ENCODE measurements around the gene NDUFS8.
"Not testable (repeated sequence)": the region's sequence is repeated elsewhere in the genome, so short reads cannot be mapped to it uniquely, and the experiment has no call there.

The NDUFS8 gene

DNA sequence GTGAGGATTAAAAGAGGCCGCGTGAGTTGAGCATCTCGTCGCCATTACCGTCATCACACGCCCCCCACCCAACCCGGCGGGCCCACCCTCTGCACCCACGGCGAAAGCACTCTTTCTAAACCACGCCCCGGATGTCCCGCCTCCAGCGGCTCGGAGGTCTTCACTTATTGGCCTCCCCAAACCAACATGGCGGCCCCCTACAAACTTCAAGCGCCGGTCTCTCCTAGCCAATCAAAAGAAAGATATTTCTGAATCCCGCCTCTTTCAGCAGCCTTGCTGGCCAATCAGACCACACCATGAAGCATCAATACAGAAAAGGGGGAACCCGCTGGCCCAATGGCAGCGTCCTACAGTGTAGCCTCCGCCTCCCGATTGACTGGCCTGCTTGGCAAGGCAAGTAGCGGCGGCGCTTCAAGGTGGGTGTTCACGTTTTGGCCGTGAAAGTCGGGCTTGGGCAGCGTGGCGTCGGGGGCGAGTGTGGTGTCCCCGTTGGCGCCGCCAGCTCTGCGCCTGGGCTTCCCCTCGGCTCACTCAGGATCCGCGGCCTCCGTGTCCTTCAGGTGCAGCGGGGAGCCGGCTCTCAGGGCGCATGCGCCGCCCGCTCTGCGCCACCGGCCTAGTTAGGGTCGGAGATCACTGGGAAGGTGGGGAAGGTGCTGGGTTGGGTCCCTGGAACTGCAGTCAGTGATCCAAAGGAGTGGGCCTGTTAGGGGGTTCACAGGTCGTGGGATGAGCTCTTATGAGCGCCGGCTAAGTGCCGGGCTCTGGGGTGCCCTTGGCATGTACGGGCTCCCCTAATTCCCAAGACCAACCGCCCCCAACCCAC lies at the start of gene NDUFS8:
TSS of gene NDUFS8 (plus strand) at position 364 of the 826 bp plus-strand sequence. CDS start 1,471 bp downstream, outside the sequence.
- peak; percentile 99 for DNase-seq

DNA sequence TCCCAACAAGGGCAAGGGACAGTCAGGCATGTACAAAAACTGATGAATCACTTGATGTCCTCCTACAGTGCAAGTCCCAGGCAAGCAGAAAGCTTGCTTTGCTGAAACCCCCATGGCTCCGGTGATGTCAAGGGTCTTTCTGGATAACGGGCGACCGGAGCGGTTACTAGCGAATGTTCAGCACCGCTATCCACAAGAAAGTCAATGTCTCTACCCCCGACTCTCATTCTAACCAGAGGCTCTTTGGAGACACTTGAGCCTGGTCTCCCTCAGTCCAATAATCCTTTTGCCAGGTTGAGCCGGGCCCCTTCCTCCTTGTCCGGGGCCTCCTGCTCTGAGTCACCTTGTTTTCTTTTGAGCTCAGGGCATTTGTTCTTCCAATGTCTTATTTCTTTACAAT lies 49.3 kb upstream of the NDUFS8 start:
- not testable (repeated sequence) for DNase-seq

DNA sequence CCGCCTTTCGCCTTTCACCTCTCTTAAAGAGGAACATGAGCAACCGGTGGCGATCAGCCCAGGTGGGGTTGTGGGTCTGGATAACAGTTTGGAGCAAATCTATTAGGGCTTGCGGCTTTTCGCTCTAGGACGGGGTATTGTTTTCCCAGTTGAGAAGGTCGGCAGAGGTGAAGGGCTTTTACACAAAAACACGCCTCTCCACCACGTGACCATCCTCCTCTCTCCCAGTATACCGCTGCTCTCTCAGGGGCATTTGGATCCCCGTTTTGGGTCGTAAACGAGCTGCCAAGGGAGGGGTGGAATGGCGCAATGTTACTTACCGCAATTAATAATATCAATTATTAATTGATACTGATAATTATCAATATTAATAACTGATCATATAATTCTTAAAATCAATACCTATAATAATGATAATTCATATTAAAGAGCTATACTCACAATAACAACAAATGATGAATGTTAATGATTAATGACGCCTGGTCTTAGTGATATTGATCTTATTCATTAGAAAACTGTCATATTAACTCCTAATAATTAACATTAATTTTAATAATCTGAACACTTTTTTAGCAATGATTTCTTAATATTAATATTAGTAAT lies 48.1 kb upstream of the NDUFS8 start:
- DNase-seq = not testable (repeated sequence)

DNA sequence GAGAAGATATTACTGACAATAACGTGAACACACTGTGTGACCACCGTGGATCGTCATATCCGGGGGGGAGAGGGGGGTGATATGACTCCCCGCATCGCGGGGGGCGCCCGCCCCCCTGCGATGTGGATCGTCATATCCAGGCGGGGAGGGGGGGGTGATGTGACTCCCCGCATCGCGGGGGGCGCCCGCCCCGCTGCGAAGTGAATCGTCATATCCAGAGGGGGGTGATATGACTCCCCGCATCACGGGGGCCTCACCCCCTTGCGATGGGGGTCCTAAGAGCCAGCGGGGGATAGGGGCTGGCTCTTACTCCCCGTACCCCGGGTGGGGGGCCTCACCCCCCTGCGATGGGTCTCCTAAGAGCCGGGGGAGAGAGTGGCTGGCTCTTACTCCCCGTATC lies 46.5 kb upstream of the NDUFS8 start:
- no peak for DNase-seq

DNA sequence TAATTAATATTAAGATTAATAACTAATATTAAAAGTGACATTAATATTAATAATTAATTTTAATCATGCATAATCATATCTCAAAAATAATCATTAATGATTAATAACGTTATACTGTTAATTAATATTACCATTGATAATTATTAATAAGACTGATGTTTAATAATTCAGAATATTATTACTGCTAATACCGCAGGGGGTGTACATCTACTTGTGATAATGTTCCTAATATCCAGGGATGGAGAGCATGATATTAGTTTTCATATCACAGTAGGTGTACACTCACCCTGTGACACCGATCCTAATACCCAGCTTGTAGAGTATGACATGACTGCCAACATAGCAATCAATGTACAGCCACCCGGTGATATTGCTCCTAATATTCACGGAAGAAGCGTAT lies 45.2 kb upstream of the NDUFS8 start:
- not testable (repeated sequence) for DNase-seq

DNA sequence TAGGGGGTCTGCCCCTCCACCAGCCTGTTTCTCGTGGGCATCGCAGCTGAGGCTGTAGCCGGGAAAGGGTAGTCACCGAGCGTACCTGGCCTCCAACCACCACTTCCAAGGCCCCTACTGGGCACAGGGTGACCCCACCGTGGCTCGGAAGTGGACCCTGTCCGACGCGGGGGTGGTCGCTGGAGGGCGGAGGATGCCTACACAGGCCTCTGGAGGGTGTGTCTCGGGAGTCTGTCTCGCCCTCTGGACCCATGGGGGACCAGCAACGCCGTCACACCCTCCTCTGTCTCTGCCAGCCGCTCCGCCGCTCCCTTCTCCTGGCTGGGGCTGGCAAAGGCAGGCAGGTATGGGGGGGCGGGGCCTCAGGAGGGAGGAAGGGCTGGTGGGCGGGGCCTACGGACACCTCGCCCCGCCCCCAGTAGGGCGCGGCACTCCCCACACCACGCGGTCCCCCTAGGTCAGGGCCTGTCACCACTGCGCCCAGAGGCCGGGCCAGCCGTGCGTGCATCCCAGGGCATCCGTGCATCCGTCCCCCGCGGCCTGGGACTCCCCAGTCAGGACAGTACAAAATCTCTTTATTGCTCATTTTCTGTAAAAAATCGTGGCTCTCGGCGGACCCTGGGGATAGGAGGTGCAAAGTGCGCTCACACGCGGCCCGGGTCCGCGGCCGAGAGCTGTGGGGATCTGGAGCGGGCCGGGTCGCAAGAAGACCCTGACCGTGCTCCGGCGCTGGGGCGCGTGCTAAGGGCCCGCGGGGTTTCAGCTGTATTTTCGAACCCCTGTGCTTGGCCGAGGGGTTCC lies 39.7 kb upstream of the NDUFS8 start:
- not testable (repeated sequence) for DNase-seq

DNA sequence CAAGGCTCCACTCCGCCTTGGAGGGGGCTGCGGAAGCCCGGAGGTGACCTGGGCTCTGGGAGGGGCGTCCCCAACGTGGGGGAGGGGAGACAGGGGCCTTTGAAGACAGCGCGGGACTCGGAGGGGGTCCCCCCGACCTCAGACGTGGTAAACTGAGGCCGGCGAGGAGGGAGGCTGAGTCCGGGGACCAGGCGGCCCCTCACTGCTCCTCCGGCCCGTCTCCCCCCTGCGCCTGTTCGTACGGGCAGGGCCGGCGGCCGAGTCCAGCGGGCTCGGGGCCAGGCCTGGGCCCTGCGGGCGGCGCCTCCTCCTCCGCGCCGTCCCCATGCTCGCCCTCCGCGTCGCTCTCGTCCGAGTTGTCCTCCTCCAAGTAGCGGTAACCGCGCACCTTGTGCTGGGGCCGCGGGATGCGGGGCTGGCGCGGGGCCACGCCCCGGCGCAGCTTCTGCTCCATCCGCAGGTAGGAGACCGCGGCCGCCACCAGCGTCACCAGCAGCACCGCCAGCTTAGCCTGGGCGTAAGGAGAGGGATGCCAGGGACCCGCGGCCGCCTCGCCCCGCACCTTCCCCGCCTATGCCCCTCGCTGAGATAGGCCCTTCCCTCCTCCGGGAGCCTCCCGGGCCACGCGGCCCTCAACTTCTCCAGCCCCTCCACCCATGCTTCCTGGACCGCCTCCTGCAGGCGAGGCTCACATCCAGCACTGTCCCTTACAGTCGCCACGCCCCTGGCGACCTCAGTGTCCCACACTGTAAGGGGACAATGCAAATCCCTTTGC lies 38.9 kb upstream of the NDUFS8 start:
- not testable (repeated sequence) for DNase-seq

DNA sequence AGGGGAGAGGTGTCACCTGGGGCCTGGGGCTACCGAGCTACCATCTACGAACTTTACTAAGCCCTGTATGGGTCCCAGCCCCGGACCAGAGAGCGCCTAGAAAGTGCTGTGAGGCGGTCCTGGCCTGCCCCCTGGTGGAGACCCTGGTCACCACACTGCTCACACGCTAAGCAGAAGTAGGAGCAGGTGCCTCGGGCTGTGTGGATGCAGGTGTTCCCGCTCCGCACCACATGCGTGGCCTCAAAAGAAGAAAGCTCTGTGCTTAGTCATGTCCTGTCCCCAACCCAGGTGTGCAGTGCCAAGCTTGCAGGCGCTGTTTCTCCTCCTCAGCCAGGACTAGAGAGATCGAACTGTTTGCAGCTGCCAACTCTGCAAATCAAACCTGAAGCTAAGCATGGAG lies 36.7 kb upstream of the NDUFS8 start:
- DNase-seq = not testable (repeated sequence)

DNA sequence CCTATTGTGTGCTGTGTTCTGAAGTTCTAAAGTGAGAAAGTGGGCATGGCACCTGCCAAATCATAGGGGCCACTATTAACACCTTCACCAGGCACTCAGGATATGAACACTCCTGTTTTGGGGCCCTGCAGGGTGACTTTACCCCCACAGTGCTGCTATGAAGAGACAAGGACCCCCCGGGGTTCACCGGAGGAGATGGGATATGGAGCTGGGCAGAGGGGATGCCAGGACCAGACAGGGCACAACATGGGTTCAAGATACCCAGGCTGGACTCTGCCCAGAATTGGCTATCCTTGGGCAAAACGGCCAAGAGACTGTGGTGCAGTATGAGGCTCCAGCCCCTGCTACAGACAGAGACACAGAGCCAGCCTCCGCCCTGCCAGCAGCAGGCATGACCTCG lies 36.1 kb upstream of the NDUFS8 start:
- not testable (repeated sequence) for DNase-seq

DNA sequence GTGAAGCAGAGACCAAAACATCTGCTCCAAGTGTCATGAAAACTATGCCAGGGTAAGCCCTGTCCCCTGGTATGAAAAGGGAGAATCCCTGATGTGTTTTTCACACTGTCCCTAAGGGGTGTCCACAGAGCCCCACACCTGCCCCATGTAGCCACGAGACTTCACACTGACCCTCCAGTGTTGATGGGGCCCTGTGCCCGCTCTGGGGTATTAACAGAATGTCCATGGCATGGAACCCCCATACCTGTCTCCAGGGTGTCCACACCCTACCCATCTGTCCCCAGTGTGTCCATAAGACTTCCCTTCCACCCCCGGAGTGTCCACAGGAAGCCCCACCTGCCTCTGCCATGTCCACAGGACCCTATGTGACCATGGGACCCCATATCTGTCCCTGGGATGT lies 35.4 kb upstream of the NDUFS8 start:
- not testable (repeated sequence) for DNase-seq

DNA sequence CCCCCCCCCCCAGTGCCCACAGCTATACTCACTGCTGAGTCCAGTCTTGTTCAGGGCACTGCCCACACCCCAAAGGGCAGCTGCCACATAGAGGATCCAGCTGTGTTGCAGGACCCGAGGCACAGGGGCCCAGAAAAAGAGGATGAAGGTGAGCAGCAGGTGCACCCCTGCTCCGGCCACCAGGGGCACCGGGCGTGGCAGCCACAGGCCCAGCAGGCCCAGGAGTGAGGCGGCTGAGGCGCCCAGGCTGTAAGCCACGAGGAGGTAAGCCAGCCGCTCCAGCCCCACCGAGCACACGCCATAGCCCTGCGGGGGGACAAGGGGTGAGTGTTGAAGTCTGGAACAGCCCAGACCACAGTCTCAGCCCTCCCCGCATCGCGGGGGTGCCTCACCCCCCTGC lies 34.9 kb upstream of the NDUFS8 start:
- not testable (repeated sequence) for DNase-seq

DNA sequence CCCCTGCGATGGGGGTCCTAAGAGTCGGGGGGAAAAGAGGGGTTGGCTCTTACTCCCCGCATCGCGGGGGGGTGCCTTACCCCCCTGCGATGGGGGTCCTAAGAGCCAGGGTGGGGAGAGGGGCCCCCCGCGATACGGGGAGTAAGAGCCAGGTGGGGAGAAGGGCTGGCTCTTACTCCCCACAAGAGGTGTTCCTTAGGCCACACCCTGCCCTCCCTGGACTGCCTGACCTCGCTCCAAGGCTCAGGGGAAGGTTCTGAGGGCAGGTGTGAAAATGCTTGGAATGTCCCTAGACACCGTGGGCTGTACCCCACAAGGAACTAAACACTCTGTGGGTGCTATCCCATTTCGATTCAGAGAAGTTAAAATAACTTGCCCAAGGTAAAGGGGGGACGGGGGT lies 34.4 kb upstream of the NDUFS8 start:
- no peak for DNase-seq

DNA sequence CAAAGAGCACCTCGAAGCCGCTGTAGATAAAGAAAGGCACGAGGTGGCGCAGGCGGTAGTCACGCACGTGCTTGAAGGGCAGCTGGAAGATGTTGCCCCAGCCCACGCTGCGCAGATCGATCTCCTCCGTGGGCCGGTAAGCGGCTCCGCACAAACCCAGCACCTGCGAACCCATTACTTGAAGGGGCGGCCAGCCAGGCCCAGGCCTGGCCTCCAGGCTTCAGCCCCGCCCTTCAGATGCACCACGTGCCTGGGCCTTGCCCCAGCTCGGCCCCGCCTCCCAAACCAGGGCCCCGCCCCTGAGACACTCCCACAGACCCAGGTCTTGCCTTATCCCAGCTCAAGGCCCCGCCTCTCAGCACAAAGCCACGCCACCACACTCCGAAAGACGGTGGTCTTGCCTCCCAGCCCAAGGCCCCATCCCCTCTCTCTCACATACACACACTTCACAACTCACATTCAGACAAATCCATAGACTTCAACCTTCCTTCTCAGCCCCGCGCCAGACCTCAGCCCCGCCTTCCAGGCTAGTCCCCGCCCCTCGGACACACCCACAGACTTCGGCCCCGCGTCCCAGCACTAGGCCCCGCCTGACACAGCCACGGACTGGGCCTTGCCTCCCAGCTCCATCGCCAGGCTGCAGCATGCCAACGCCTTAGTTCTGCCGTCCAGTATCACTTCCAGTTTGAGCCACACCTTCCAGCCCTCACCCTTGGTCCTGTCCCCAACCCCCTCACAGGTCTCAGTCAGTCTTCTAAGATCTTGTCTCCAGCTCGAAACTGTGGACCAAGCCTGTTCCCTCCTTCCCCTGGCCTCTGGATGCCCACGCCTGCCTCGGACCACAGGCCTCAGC lies 33.6 kb upstream of the NDUFS8 start:
- DNase-seq = no peak

DNA sequence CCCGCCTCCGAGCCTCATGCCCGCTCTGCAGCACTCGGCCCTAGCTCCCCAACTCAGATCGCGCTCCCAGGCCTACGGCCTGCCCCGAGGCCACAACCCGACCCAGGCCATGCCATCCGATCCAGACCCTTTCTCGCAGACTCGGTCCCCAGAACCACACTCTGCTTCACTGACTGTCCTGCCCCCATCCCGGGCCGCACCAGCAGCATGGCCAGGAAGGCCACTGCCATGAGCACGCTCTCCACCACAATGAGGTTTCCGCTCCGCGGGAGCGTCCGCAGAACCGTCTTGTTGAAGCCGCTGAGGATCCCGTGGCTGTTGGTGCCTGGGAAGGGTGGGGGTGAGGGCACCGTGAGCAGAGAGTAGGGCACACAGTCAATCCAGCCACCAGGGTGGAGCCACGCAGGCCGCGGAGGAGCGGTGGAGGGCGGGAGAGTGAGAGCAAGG lies 33.0 kb upstream of the NDUFS8 start:
- no peak for DNase-seq

DNA sequence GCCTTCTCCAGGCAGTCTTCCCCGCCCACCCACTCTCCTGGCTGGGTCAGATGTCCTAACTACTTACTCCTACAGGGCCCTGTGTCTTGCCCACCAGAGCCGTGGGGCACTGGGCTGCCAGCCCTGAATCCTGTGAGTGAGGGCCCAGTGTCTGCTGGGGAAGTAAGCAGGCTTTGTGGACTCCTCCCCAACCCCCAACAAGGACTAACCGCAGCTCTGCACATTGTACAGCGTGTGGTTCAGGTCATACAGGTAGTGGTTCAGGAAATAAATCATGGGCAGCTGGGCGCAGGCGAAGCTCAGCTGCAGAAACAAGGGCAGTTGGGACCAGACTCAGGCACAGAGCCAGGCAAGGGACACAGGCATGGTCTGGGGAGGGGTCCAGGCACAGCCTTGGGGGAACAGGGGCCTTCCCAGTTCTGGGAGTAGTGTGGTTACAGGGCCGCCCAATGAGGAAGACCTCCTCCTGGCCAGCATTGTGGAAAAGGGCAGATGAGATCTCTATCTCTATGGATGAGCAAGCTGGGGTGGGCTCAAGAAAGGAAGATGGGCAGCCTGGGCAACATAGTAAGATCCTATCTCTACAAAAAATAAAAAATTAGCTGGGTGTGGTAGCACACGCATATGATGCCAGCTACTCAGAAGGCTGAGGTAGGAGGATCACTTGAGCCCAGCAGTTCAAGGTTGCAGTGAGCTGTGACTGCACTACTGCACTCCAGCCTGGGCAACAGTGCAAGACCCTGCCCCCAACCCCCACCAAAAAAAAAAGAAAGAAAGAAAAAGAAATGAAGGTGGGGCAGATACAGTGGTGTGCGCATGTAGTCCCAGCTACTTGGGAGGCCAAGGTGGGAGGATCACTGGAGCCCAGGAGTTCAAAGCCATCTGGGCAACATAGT lies 32.1 kb upstream of the NDUFS8 start:
- DNase-seq = no peak

DNA sequence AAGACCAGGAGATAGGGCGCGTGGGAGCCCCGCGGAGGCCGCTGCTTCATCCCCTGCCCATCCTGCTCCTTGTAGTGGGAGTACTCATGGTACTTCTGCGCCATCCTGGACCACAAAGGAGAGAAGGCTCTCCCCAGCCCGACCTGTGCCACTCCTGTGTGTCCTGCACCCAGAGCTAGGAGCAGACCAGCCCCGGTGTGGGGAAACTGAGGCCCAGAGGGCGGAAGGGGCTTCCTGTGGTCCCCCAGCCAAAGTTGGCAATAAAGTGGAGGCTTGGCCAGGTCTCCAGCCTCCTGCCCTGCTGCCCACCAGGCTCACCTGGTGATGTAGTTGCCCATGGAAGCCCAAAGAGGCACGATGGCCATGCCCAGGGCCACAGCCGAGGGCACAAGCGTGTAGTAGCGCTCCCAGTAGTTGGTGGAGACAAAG lies 31.3 kb upstream of the NDUFS8 start:
- DNase-seq = no peak

DNA sequence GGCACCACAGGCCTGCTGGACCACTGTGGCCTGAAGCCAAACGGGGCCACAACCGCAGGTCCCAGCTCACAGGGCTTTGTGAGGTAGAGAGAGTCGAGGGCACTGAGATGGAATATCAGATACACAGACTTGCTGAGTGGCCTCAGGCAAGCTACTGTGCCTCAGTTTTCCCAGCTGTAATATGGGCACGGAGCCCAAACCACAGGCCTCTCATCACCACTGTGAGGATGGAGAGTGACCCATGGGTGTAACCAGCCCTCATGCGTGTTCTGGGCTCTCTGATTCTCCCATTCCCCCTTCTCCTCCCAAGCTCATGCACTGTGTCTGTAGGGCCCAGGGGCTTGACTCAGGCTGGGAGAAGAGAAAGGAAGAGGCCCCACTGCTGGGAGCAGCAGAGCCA lies 30.8 kb upstream of the NDUFS8 start:
- DNase-seq = no peak

DNA sequence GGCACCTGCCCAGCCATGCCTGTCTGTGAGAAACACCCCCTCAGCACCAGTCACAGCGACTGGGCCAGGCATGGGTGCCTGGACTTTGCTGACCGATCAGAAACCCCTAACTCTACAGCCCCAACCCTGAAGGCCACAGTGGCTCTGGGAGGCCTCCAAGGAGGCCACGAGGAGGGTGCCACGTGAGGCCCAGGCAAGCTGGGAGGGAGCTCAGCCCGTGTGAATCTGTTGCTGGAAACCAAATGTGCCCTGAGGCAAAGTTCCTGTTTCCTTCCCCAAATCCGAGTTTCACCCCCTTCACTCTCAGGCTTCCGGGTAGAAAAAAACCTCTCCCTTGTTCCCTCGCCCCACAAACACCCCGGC lies 27.9 kb upstream of the NDUFS8 start:
- no peak for DNase-seq

DNA sequence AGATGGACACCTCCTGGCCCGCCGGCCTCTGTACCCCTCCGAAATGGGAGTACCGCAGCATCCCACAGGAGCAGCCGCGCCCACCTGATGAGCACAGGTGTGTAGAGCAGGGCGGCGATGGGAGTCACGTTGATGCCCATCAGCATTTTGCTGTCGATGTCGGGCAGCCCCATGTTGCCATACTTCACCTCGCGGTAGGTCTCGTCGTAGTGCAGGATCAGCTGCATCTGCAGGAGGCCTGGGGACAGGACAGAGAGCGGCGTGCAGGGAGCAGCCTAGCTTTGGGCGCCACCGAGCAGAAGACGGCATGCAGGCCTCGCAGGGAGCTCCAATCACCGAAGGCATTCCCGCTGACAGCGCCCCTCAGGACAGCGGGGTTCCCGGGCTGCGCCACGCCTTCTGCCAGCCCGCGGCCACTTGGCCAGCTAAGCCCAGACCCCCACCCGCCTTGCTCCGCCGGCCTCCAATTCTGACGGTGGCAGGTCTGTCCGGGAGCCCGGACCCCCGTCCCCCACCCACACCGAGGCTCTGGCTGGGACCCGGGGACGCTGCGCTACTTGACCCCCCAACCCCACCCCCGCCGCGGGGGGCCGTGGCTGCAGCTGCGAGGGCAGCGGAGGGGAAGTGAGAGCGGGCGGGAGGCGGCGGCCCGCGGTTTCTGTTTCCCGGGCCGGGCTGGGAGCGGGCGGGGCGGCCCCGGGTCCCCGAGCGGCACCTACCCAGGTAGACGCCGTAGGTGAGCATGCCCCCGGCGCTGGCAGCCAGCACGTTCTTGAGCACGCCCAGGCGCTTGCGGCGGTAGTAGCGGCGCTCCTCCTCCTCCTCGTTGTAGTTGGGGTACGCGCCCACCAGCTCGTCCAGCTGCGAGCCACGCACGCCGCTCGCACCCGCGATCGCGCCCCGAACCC lies 27.3 kb upstream of the NDUFS8 start:
- no peak for DNase-seq

Data from NCI-H2227 treated with DMSO at 0.1 percent for 48 hours (cell line).